GM12878 (cell line): ENCODE measurements around the gene AP4B1. TPM values are rescaled to one million over a fixed set of nuclear protein-coding genes. Genes with fewer than 3 reads are reported as not detected.

Source experiments
- ASH2L ChIP-seq: fragments of 300-600, 200-600 bp; sonication (generic); IDR thresholded peaks from 2 replicates; pipeline ENCODE4 v1.6.1; 2017; ENCODE audit warnings: low read depth, mild to moderate bottlenecking, borderline replicate concordance
- BACH1 ChIP-seq: fragments of 450-650 bp; IDR thresholded peaks from 2 replicates; pipeline ENCODE4 v1.6.1; 2017; ENCODE audit warnings: mild to moderate bottlenecking, borderline replicate concordance
- DPF2 ChIP-seq: fragments of 450-650 bp; IDR thresholded peaks from 2 replicates; pipeline ENCODE4 v1.6.1; 2017; ENCODE audit warnings: mild to moderate bottlenecking
- E2F8 ChIP-seq: fragments of 450-650 bp; IDR thresholded peaks from 2 replicates; pipeline ENCODE4 v1.6.1; 2018; ENCODE audit warnings: mild to moderate bottlenecking, low read depth, moderate library complexity; ENCODE audit not compliant: partially characterized antibody
- ETV6 ChIP-seq, 2 experiments: fragments of 450-650 bp in 1 of 2; IDR thresholded peaks in 1 of 2; conservative IDR thresholded peaks in 1 of 2; 2 replicates each; pipeline ENCODE4 v1.6.1; 2014; ENCODE audit warnings: antibody characterized with exemption in 1 of 2, borderline replicate concordance in 1 of 2, low read depth in 1 of 2, mild to moderate bottlenecking in 1 of 2, moderate library complexity in 1 of 2
- FOS ChIP-seq: IDR thresholded peaks from 3 replicates; pipeline ENCODE4 v1.6.1; 2011; ENCODE audit warnings: borderline replicate concordance; ENCODE audit not compliant: insufficient read length; ENCODE audit errors: extremely low read depth
- FOXK2 ChIP-seq: fragments of 450-650 bp; IDR thresholded peaks from 2 replicates; pipeline ENCODE4 v1.6.1; 2017; ENCODE audit warnings: mild to moderate bottlenecking, moderate library complexity
- HDAC2 ChIP-seq: fragments of 200-600 bp; sonication (generic); IDR thresholded peaks from 2 replicates; pipeline ENCODE4 v1.6.1; 2017
- IKZF2 ChIP-seq, 2 experiments: fragments of 450-650 bp; IDR thresholded peaks; 2 replicates each; pipeline ENCODE4 v1.6.1; 2017; ENCODE audit warnings: mild to moderate bottlenecking in 2 of 2, moderate library complexity in 2 of 2
- IRF4 ChIP-seq: IDR thresholded peaks from 2 replicates; pipeline ENCODE4 v1.6.1; 2011; ENCODE audit warnings: low read depth, low read length
- KDM1A ChIP-seq: fragments of 200-600 bp; sonication (generic); IDR thresholded peaks from 2 replicates; pipeline ENCODE4 v1.6.1; 2016; ENCODE audit warnings: borderline replicate concordance
- NR2C2 ChIP-seq: IDR thresholded peaks from 2 replicates; pipeline ENCODE4 v1.6.1; 2011; ENCODE audit warnings: borderline replicate concordance, low read depth; ENCODE audit not compliant: control insufficient read depth, insufficient read length
- PML ChIP-seq: IDR thresholded peaks from 2 replicates; pipeline ENCODE4 v1.6.1; 2012; ENCODE audit warnings: low read length, inconsistent platforms
- RAD21 ChIP-seq: IDR thresholded peaks from 2 replicates; pipeline ENCODE4 v1.6.1; 2011; ENCODE audit warnings: mild to moderate bottlenecking, low read depth, low read length, moderate library complexity; ENCODE audit not compliant: insufficient read depth
- RAD51 ChIP-seq: fragments of 450-650 bp; IDR thresholded peaks from 2 replicates; pipeline ENCODE4 v1.6.1; 2016; ENCODE audit warnings: moderate library complexity, mild to moderate bottlenecking, inconsistent platforms
- RCOR1 ChIP-seq: conservative IDR thresholded peaks from 2 replicates; pipeline ENCODE4 v1.6.1; 2012; ENCODE audit warnings: low read depth, low read length, improper control_type of control experiment
- SIN3A ChIP-seq: IDR thresholded peaks from 2 replicates; pipeline ENCODE4 v1.6.1; 2012; ENCODE audit warnings: low read depth, low read length, improper control_type of control experiment
- SREBF2 ChIP-seq: IDR thresholded peaks from 2 replicates; pipeline ENCODE4 v1.6.1; 2012; ENCODE audit warnings: mild to moderate bottlenecking, low read length
- TBL1XR1 ChIP-seq: IDR thresholded peaks from 2 replicates; pipeline ENCODE4 v1.6.1; 2012; ENCODE audit warnings: low read depth, low read length, improper control_type of control experiment
- TCF12 ChIP-seq: IDR thresholded peaks from 2 replicates; pipeline ENCODE4 v1.6.1; 2011; ENCODE audit warnings: low read depth, mild to moderate bottlenecking, low read length
- TCF3 ChIP-seq: IDR thresholded peaks from 2 replicates; pipeline ENCODE4 v1.6.1; 2012; ENCODE audit warnings: low read depth, mild to moderate bottlenecking, low read length, borderline replicate concordance; ENCODE audit not compliant: insufficient read depth
- ZBED1 ChIP-seq: IDR thresholded peaks from 2 replicates; pipeline ENCODE4 v1.6.1; 2016; ENCODE audit warnings: borderline replicate concordance
- ZNF384 ChIP-seq: IDR thresholded peaks from 2 replicates; pipeline ENCODE4 v1.6.1; 2012; ENCODE audit warnings: low read depth, mild to moderate bottlenecking, low read length, improper control_type of control experiment, borderline replicate concordance
- polyA plus RNA-seq, 11 experiments: library from polyadenylated mRNA; depleted of rRNA in 4 of 11; unstranded in 6 of 11; stranded (reverse) in 5 of 11; fragments of >200 nt; fragmentation: Nextera tagmentation in 4 of 11; fragmentation: Illumina TruSeq in 1 of 11; extraction: Ambion mirVana in 4 of 11; extraction: Trizol in 1 of 11; gene quantifications; 1 replicate in 1 of 11; 2 replicates in 10 of 11; pipeline versions ENCODE4 v1.2.1 to v1.2.3, GENCODE V29; 2011 to 2016; ENCODE audit warnings: inconsistent platforms in 2 of 11, missing spikeins in 2 of 11, low read depth in 1 of 11
- total RNA-seq, 4 experiments: library from RNA; depleted of rRNA in 3 of 4; stranded (reverse); fragments of >200 nt in 3 of 4; fragmentation: Illumina TruSeq in 1 of 4; extraction: Trizol in 1 of 4; gene quantifications; 2 replicates each; pipeline versions ENCODE4 v1.2.1 to v1.2.3, GENCODE V29; 2013 to 2021
- TF ChIP-seq, protein P1 (sequence below): IDR thresholded peaks from 2 replicates; pipeline ENCODE4 v1.6.1; 2011; ENCODE audit warnings: mild to moderate bottlenecking, low read depth, low read length, moderate library complexity; ENCODE audit not compliant: insufficient replicate concordance
- TF ChIP-seq, protein P2 (sequence below): IDR thresholded peaks from 2 replicates; pipeline ENCODE4 v1.6.1; 2012; ENCODE audit warnings: mild to moderate bottlenecking, low read depth, low read length

Gene AP4B1
- total and polyA plus RNA-seq, 10 of the 15 experiments (the other 5 are each of a cell fraction or from before 2014, with no cell fraction given), result 27.2 to 61.0 (median 33.0) TPM

DNA sequence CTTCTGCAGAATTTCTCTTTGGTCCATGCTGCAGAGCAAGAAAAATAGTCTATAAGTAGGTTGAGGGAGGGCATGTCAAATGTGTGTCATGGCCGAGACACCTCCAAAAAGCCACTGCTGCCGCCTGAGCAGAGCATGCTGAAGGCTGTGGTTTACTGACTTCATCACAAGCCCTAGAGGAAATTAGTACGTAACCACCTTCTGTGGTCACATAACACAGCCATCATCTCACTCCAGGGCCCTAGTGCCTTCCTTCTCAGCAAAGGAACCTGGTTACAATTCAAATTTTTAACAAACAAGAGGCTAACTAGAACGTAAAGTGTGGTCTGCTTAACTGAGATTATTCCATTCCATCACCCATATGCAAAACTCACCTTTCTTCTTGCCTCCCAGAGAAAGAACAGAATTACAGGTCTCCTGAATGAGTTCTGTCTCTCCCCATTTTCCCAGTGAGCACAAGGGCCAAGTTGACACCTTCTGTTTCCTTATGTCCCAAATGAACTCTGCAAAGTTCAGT is 32.9 kb downstream of the AP4B1 start, which contains the start of gene PTPN22 (continued):
- no peak for TF ChIP-seq SREBF2
- TF ChIP-seq, protein P1, sequence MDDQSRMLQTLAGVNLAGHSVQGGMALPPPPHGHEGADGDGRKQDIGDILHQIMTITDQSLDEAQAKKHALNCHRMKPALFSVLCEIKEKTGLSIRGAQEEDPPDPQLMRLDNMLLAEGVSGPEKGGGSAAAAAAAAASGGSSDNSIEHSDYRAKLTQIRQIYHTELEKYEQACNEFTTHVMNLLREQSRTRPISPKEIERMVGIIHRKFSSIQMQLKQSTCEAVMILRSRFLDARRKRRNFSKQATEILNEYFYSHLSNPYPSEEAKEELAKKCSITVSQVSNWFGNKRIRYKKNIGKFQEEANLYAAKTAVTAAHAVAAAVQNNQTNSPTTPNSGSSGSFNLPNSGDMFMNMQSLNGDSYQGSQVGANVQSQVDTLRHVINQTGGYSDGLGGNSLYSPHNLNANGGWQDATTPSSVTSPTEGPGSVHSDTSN, result no peak
- TF ChIP-seq RAD21, result no peak
- peak; percentile 87 for TF ChIP-seq ZBED1
- peak; percentile 14; the same call in 1 of the 2 replicates for TF ChIP-seq BACH1
- TF ChIP-seq ASH2L, result no peak
- no peak for TF ChIP-seq SIN3A
- no peak for TF ChIP-seq FOXK2
- TF ChIP-seq FOS, result no peak
- no peak for TF ChIP-seq KDM1A
- TF ChIP-seq IKZF2 (IDR thresholded peaks at IDR 0.05), result peak; percentile 49 to 76; a peak in 3 of 4 replicates
- peak; percentile 84 for TF ChIP-seq PML
- TF ChIP-seq DPF2, result peak; percentile 90
- peak; percentile 58 for TF ChIP-seq RAD51
- TF ChIP-seq E2F8, result peak; percentile 59
- TF ChIP-seq ZNF384, result no peak
- TF ChIP-seq RCOR1, result no peak
- TF ChIP-seq TBL1XR1, result no peak
- TF ChIP-seq, protein P2, sequence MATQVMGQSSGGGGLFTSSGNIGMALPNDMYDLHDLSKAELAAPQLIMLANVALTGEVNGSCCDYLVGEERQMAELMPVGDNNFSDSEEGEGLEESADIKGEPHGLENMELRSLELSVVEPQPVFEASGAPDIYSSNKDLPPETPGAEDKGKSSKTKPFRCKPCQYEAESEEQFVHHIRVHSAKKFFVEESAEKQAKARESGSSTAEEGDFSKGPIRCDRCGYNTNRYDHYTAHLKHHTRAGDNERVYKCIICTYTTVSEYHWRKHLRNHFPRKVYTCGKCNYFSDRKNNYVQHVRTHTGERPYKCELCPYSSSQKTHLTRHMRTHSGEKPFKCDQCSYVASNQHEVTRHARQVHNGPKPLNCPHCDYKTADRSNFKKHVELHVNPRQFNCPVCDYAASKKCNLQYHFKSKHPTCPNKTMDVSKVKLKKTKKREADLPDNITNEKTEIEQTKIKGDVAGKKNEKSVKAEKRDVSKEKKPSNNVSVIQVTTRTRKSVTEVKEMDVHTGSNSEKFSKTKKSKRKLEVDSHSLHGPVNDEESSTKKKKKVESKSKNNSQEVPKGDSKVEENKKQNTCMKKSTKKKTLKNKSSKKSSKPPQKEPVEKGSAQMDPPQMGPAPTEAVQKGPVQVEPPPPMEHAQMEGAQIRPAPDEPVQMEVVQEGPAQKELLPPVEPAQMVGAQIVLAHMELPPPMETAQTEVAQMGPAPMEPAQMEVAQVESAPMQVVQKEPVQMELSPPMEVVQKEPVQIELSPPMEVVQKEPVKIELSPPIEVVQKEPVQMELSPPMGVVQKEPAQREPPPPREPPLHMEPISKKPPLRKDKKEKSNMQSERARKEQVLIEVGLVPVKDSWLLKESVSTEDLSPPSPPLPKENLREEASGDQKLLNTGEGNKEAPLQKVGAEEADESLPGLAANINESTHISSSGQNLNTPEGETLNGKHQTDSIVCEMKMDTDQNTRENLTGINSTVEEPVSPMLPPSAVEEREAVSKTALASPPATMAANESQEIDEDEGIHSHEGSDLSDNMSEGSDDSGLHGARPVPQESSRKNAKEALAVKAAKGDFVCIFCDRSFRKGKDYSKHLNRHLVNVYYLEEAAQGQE, result no peak
- no peak for TF ChIP-seq NR2C2
- no peak for TF ChIP-seq HDAC2
- TF ChIP-seq TCF12, result peak; percentile 53; the same call in 1 of the 2 replicates
- TF ChIP-seq TCF3, result peak; percentile 23; the same call in 1 of the 2 replicates
- peak; percentile 80 for TF ChIP-seq IRF4
- TF ChIP-seq ETV6 (conservative IDR thresholded peaks at IDR 0.05 in 1 of 2, IDR thresholded peaks at IDR 0.05 in 1 of 2; ENCODE audit: borderline replicate concordance in 1 of 2, low read depth in 1 of 2), result peak; percentile 60 to 61; a peak in 1 of 4 replicates
